Dedifferentiated amniotic fluid mesenchymal stem cell (primary cell): ENCODE data around the gene KCNT1.

ENCODE experiments used
- DNase-seq: peaks from one replicate; pipeline ENCODE4 v3.0.0-alpha.2; 2016; ENCODE audit errors: extremely low spot score

KCNT1 gene

DNA sequence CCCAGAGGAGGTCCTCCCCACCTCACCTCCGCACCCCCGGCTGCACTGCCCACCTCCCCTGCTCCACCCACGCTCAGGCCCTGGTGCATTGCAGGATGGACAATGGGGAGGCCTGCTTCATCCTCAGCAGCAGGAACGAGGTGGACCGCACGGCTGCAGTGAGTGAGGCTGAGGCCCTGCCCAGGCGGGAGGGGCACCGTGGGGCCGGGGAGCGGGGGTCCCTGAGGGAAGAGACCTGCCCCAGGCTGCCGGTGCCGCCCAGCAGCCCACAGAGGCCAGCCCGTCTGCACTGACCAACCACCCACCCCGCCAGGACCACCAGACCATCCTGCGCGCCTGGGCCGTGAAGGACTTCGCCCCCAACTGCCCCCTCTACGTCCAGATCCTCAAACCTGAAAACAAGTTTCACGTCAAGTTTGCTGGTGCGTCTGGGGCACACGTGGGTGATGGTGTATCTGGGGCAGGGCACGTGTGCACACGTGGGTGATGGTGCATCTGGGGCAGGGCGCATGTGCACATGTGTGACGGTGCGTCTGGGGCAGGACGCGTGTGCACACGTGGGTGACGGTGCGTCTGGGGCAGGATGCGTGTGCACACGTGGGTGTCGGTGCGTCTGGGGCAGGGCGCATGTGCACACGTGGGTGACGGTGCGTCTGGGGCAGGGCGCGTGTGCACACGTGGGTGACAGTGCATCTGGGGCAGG lies 66.7 kb downstream of the KCNT1 start:
- no peak for DNase-seq

DNA sequence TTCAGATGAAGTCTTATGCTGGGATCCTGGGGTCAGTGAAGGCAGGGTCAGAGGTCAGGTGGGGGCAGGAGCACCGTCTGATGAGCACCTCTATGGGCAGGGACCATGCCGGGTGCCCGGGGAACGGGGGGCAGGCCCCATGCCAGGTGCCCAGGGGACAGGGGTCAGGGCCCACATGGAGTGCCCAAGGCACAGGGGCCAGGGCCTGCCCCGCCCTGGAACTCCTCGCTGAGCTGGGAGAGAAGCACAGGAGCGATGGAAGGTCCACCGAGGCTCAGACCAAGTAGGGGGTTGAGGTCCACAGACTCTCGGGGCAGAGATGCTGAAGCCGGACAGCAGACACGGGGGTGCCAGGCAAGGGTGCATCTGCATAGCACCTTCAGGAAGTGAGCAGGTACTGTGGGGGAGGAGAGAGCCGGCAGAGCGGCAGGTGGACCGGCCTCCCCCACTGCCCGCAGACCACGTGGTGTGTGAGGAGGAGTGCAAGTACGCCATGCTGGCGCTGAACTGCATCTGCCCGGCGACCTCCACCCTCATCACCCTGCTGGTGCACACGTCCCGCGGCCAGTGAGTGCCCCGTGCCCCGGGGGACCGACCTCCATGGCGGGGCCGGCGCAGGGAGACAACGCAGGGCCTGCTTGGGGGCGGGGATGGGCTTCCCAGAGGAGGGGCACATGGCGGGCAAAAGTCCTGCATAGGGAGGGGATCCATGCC lies 67.7 kb downstream of the KCNT1 start:
- no peak for DNase-seq

DNA sequence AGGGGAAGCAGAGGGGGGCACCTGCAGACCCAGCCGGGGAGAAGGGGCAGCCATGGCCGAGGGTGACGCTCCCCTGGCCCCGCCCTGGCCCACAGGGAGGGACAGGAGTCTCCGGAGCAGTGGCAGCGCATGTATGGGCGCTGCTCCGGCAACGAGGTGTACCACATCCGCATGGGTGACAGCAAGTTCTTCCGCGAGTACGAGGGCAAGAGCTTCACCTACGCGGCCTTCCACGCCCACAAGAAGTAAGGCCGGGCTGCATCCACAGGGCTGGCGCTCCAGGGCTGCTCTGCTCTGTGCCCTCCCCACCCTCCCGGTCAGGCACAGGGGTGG lies 68.2 kb downstream of the KCNT1 start:
- no peak for DNase-seq

DNA sequence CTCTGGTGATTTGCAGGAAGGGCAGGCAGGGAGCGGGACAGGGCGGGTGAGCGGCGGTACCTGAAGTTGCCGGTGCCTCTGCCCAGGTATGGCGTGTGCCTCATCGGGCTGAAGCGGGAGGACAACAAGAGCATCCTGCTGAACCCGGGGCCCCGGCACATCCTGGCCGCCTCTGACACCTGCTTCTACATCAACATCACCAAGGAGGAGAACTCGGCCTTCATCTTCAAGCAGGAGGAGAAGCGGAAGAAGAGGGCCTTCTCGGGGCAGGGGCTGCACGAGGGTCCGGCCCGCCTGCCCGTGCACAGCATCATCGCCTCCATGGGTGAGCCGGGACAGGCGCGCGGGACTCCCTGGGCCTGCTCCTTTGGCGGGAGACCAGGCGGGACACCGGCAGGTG lies 68.8 kb downstream of the KCNT1 start:
- DNase-seq, result no peak

DNA sequence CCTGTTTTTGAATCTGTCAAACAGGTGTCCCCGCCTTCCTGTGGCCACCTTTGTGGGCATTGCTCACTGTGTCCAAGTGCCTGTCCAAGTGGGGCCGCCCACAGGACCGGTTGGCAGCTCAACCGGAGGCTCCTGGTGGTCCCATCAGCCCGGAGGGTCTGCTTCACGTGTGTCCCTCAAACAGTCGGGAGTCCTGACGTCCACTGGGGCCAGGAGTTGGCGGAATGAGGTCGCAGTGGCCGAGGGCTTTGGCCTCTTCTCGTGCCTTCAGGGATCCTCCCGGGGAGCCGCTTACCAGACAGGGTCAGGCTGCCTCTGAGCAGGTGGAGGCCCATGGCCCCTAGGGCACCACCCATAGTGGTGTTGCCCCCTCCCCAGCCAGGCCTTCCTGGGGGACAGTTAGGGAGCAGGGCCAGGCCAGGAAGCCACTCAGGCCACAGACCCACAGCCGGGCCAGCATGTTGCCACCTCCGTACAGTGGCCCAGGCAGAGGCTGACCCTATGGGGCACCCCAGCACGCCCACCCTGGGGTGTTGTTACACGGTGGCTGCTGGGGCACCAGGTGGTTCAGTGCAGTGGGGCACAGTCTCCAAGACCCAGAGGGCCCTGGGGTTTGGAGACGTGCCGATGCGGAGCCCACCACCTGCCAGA lies 69.5 kb downstream of the KCNT1 start:
- DNase-seq, result no peak

DNA sequence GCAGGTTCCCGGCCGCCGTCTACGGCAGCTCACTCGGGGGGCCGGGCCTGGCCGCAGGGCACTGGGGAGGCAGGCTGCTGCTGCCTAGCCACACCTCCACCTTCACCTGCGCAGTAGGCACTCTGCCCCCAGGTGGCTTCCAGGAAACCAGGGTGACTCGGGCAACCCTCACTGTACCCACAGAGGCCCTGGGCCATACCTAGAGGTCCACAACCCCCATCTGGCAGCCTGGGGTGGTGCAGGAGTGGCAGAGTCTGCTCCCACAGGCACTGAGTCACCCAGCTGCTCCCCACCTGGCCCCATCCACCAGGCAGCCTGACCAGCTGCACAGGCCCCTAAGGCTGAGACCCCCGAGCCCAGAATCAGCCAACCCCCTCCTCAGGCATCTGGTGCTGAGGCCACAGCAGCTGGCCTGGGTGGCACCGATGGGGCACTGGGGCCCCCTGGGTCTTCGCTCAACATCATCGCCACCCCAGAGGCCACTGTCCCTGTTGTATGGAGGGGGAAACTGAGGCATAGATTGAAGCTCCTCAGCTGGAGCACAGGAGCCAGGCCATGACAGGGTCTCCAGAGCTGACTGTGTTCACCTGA lies 70.2 kb downstream of the KCNT1 start:
- DNase-seq, result no peak

DNA sequence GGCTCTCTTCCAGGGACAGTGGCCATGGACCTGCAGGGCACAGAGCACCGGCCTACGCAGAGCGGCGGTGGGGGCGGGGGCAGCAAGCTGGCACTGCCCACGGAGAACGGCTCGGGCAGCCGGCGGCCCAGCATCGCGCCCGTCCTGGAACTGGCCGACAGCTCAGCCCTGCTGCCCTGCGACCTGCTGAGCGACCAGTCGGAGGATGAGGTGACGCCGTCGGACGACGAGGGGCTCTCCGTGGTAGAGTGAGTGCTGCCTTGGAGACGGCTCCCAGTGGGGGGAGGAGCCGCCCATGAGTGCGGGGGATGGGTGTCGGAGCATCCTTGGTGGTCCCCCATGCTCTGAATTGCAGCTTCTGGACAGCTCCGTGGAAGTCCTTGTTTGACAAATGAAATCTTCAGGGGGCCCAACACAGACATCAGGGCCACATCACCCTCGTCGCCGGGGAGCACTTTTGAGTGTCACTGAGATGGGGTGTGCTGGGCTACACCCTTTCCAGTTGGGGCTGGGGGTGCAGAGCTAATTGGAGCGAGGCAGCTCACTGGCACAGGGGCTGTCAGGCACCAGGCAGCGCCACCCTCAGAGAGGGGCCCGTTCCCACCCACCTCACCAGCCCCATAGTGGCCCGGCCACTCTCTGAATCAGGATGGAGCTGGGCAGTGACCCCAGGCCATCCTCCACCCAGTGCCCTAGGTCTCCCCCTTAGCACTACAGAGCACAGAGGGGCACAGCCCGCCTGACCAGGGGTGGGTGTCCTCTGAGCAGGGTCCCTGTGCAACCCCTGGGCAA lies 70.9 kb downstream of the KCNT1 start:
- DNase-seq, result no peak

DNA sequence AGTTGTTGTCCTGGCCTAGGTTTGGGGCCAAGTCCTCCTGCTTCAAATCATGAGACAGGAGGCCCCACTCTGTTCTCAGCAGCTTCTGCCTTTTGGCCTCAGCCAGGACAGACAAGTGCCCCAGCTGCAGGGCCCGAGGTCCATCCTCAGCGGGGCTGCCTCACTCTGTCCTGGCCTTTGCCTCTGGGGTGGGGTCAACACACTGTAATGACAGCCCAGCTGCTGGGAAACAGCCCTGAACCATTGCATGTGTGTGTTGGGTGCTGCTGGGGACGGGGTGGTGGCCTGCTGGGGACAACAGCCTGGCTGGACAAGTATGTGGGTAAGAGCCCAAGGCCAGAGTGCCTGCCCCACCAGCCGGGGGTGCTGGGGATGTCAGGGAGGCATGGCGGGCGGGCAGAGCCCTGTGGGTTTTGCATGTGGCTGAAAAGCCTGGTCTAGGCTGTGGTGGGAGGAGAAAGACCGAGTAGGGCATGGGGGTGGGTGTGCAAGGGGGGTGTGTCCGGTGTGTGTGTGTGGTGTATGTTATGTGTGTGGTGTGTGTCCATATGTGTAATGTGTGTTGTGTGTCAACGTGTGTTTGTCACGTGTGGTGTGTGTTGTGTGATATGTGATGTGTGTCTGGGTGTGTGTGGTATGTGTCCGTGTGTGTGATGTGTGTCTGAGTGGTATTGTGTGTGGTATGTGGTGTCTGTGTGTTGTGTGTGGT lies 71.7 kb downstream of the KCNT1 start:
- DNase-seq, result no peak

DNA sequence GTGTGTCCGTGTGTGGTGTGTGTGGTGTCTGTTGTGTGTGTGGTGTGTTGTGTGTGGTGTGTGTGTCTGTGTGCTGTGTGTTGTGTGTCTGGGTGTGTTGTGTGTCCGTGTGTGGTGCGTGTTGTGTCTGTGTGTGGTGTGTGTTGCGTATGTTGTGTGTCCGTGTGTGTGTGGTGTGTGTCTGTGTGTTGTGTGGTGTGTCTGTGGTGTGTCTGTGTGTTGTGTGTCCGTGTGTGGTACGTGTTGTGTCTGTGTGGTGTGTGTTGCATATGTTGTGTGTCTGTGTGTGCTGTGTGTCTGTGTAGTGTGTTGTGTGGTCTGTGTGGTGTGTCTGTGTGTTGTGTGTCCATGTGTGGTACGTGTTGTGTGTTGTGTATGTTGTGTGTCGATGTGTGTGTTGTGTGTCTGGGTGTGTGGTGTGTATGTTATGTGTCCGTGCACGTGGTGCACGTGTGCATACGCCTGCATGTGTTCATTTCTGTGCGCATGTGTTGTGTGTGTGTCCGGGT lies 72.3 kb downstream of the KCNT1 start:
- DNase-seq, result no peak

DNA sequence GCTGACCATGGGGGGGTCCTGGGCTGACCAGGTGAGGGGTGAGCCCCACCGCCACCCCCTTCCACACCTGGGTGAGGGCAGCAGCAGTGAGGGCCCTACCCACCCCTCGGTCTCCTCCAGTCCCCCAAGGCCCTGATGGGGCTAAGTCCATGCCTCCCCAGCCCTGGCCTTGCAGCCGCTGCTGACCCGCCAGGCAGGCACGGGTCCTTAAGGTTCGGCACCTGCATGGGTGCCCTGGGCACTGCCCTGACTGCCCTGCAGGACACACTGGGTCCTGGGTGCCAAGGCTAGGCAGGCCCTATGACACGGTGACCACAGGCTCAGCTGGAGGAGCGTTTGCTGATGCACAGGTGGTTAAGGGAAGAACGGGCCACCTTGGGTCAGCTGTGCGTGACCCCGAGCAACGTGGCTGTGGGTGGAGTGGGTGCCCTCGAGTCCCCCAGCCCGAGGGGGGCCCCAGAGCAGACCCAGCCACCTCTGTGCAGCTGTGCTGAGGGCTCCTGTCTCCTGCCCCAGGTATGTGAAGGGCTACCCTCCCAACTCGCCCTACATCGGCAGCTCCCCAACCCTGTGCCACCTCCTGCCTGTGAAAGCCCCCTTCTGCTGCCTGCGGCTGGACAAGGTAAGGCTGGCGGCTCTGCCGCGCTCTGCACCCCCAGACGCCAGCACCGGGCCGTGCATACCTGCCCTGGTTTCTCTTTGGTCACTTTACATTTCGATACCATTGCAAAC lies 73.0 kb downstream of the KCNT1 start:
- no peak for DNase-seq

DNA sequence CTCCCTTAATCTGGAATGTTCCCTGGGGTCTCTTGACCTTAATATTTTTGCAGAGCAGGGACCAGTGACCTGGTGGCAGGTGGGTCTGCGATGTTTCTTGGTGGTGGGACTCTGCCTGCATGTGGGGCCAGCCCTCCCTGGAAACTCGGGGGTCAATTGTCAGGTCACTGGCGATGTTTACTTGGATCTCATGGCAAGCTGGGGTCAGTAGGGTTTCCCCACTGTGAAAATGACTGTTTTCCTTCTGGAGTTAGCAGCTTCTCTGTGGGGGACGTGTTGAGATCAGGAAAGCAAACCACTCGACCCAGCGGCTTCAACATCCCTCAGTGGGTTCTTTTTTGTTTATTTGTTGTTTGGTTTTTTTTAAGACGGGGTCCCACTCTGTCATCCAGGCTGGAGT lies 73.9 kb downstream of the KCNT1 start:
- no peak for DNase-seq

DNA sequence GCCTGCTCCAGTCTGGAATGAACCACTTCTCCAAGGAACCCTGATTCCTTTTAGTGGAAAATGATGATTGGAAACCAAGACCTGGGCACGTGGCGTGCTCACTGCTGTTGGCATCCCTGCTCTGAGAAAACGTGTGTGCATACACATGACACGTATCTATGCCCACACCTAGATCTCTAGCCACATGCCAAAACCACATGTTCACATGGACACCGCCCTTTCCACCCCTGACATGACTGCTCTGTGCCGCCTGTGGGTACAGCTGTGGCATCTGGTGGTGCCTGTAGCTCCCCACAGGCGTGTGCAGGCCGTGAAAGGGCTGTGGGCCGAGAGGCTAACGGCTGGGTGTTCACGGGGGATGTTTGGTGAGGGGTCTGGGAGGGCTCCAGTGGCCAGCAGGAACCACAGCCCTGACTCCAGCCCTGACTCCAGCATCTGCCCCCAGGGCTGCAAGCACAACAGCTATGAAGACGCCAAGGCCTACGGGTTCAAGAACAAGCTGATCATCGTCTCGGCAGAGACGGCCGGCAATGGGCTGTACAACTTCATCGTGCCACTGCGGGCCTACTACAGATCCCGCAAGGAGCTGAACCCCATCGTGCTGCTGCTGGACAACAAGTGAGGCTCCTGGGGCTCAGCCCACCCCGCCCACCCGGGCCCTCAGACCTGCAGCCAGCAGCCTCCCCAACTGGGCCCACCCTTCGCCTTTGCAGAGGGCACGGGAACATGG lies 75.1 kb downstream of the KCNT1 start:
- DNase-seq, result no peak

DNA sequence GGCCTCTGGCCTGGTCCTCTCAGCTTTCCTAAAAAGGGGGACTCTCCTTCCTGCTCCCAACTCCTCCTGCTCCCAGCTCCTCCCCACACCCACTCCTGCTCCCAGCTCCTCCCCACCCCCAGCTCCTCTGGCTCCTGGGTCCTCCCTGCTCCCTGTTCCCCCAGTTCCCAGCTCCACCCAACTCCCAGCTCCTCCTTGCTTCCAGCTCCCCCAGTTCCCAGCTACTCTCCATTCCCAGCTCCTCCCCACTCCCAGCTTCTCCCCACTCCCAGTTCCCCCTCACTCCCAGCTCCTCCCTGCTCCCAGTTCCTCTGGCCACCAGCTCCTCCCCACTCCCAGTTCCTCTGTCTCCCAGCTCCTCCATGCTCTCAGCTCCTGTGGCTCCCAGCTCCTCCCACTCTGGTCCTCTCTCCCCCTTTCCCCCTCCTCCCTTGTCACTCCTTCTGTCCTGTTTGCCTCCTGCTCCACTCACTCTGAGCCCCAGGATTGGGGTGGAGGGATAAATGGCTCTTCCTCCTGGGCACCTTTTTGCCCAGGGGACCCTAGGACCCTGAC lies 75.7 kb downstream of the KCNT1 start:
- no peak for DNase-seq

DNA sequence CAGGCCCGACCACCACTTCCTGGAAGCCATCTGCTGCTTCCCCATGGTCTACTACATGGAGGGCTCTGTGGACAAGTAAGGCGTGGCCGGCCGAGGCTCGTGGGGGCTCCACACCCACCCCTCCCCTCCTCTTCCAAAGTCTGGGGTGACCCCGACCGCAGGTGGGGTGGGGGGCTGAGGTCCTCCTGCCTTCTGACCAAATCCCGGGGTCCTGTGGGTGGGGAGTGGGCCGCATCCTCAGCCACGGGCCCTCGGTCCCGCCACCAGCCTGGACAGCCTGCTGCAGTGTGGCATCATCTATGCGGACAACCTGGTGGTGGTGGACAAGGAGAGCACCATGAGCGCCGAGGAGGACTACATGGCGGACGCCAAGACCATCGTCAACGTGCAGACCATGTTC lies 76.4 kb downstream of the KCNT1 start:
- DNase-seq, result no peak

DNA sequence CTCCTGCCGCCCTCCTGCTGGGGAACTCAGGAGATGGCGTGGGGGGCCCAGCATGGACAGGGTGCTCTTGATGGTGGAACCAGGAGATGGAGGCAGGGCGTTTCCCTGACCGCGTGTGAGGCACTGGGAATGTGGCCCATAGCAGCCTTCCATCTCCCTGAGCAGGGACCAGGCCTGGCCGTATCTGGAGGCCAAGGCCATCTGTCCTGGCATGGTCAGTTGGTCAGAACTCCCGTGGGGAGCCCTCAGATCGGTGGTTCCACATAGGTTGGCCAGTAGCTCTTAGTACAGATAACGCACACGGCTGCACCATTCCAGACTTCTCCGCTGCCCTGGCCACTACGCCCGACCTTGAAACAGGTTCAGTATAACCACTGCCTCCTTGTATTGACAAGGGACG lies 77.6 kb downstream of the KCNT1 start:
- no peak for DNase-seq

DNA sequence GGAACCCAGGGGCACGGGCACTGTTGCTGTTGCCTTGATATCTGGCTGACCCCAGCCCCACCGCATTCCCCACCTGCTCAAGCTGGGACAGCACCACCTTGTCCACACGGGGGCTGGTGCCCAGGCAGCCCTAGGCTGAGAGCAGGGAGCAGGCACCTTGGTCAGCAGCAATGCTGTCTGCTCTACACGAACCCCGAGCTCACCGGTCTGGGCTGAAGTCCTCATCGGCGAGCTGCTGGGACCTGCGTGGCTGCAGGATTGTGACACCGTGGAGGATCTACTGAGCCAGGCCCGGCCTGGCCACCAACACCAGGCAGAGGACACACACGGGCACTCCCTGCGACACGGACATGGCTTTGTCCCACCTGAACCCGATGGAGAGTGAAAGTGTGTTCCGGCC lies 78.1 kb downstream of the KCNT1 start:
- DNase-seq, result no peak

DNA sequence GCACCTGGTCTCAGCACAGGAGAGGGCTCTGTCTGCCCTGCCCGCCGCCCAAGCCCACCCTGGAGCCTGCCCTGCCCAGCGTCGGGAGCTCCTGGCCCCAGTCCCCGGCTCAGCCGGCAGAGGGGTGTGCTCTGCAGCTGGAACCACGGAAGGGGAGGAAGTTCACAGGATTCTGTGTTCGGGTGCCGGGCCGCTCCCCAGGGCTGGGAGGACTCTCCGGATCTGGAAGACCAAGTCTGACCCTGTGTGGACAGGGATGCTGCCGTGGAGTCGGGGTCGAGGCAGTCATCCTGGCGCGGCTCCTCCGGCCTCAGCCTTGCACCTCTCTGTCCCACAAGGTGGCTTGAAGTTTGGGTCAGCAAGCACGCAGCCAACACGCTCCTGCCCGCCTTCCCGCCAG lies 78.6 kb downstream of the KCNT1 start:
- DNase-seq, result no peak

DNA sequence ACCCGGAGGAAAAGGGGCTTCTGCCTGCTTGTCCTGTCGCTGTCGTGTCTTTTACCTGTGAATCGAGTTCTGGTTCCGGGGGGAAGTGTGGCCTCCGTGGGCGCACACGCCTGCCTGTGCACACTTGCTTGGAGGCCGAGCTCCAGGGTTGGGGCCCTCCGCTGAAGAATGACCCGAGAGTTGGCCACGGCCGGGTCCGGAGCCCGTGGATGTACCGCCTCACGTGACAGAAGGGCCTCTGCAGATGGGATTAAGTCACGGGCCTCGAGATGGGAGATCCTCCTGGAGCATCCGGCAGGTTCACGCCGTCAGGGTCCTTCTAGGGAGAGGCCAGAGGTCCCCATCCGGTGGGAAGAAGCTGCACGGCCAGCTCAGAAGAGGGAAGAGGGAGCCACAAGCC lies 81.0 kb downstream of the KCNT1 start:
- DNase-seq, result no peak

DNA sequence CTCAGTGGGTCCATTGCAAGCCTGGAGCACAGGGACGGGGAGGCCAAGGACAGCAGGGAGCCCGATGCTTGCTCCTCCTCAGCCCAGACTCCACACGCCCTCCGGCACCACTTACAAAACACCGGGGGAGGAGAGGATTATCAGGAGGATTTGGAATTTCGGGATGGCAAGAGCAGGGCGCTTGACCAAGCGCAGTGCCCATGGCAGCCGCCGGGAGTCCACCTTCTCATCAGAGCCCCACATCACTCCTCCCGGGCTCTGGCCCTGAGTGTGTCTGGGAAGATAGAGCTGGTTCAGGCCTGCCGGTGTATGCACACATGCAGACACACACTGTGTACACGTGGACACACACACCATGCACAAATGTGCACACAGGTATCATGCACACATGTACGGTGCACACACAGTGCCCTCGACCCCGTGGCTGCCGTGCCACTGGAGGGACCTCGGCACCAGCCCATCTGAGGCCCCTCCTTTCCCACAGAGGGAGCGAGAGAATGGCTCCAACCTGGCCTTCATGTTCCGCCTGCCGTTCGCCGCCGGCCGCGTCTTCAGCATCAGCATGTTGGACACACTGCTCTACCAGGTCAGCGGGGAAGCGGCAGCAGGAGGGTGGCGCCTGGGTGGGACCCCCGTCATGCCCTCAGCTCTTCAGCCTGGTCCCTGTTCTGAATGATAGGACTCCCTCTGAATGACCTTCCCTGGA lies 81.7 kb downstream of the KCNT1 start:
- DNase-seq, result no peak
